Lung (tissue), 12 donors: ENCODE results near the gene GALNT16. TPM values are rescaled to one million over a fixed set of nuclear protein-coding genes. Genes with fewer than 3 reads are reported as not detected.

Experiments used
- ATAC-seq: fragments of 200-7000 bp; cut with Tn5 transposase; one replicate; pipeline ENCODE4 v1.9.1; 2020; ENCODE audit warnings: moderate number of reproducible peaks; ENCODE audit not compliant: insufficient read depth, low FRiP score
- DNase-seq, 3 donors: peaks; one replicate each; pipeline ENCODE4 v3.0.0-alpha.2; 2013 to 2017
- H3K27ac ChIP-seq, 2 donors: one replicate each; pipeline ENCODE4 v1.5.1; 2013; ENCODE audit warnings: mild to moderate bottlenecking in 2 of 2, moderate library complexity in 2 of 2, control low read depth in 1 of 2, inconsistent platforms in 1 of 2, low read depth in 1 of 2, low read length in 1 of 2
- H3K27me3 ChIP-seq, 3 donors: one replicate each; pipeline ENCODE4 v1.5.1; 2013; ENCODE audit warnings: low read length in 2 of 3; ENCODE audit not compliant: control insufficient read depth in 3 of 3, insufficient read depth in 3 of 3
- H3K36me3 ChIP-seq, 4 donors: one replicate each; pipeline ENCODE4 v1.5.1; 2013; ENCODE audit warnings: low read length in 4 of 4, mild to moderate bottlenecking in 1 of 4, moderate library complexity in 1 of 4; ENCODE audit not compliant: control insufficient read depth in 4 of 4, insufficient read depth in 4 of 4
- H3K4me1 ChIP-seq, 5 donors: one replicate each; pipeline ENCODE4 v1.5.1; 2013; ENCODE audit warnings: low read length in 5 of 5, mild to moderate bottlenecking in 2 of 5, moderate library complexity in 1 of 5; ENCODE audit not compliant: control insufficient read depth in 5 of 5, insufficient read depth in 5 of 5
- H3K4me3 ChIP-seq: one replicate; pipeline ENCODE4 v1.5.1; 2013; ENCODE audit warnings: mild to moderate bottlenecking, control low read depth, moderate library complexity
- H3K9ac ChIP-seq, 2 donors: one replicate each; pipeline ENCODE4 v1.5.1; 2013; ENCODE audit warnings: low read length in 2 of 2, control low read depth in 1 of 2; ENCODE audit not compliant: insufficient read depth in 1 of 2
- H3K9me3 ChIP-seq, 4 donors: one replicate each; pipeline ENCODE4 v1.5.1; 2013; ENCODE audit warnings: low read length in 3 of 4, mild to moderate bottlenecking in 1 of 4, moderate library complexity in 1 of 4; ENCODE audit not compliant: control insufficient read depth in 4 of 4, insufficient read depth in 3 of 4
- WGBS, 2 donors: extraction: QIAGEN DNeasy Blood & Tissue Kit; methylation state at CpG; one replicate each; pipeline ENCODE4 v1.1.7; 2013; 5-methylcytosine and 5-hydroxymethylcytosine counted together
- polyA plus RNA-seq, 2 donors: library from polyadenylated mRNA; stranded (reverse); fragments of 200-250 nt; gene quantifications; one replicate each; pipeline ENCODE4 v1.2.1, GENCODE V29; 2013
- total RNA-seq, 2 donors: library from RNA; depleted of rRNA in 1 of 2; stranded (reverse); fragments of >200 nt in 1 of 2; gene quantifications; one replicate each; pipeline ENCODE4 v1.2.1, GENCODE V29; 2014 to 2021
- TF ChIP-seq, protein P1 (sequence below): IDR thresholded peaks from 2 replicates; pipeline ENCODE4 v1.5.1; 2012; ENCODE audit warnings: mild to moderate bottlenecking; ENCODE audit errors: control extremely low read depth, extremely low read depth
- donor health status: control.
- donor health status: control.
- donor health status: Bipolar disorder and iron deficiency.
- donor health status: healthy.
- donor health status: DM: yes; HTN: yes; CAD: no.

Gene GALNT16
- total and polyA plus RNA-seq, 4 donors = 0.27 to 4.1 (median 1.4) TPM

GRCh38 chr14:69234106-69234505, 25.9 kb upstream of the GALNT16 start:
- Histone ChIP-seq H3K9me3 (no peaks in the 10 kb centered on the region), H3K9ac (no peak overlapping the region), H3K36me3 (peaks cover 14 to 40% (median 33%) of the 10 kb centered on the region in 4 donors), H3K27me3 (no peaks in the 10 kb centered on the region), H3K27ac (no peak overlapping the region), H3K4me1 (peaks cover 0 to 3% (median 0%) of the 10 kb centered on the region in 5 donors), H3K4me3 (no peak overlapping the region)
- TF ChIP-seq, protein P1, sequence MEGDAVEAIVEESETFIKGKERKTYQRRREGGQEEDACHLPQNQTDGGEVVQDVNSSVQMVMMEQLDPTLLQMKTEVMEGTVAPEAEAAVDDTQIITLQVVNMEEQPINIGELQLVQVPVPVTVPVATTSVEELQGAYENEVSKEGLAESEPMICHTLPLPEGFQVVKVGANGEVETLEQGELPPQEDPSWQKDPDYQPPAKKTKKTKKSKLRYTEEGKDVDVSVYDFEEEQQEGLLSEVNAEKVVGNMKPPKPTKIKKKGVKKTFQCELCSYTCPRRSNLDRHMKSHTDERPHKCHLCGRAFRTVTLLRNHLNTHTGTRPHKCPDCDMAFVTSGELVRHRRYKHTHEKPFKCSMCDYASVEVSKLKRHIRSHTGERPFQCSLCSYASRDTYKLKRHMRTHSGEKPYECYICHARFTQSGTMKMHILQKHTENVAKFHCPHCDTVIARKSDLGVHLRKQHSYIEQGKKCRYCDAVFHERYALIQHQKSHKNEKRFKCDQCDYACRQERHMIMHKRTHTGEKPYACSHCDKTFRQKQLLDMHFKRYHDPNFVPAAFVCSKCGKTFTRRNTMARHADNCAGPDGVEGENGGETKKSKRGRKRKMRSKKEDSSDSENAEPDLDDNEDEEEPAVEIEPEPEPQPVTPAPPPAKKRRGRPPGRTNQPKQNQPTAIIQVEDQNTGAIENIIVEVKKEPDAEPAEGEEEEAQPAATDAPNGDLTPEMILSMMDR = no peak
- ATAC-seq (no peak), DNase-seq (no peak)

DNA sequence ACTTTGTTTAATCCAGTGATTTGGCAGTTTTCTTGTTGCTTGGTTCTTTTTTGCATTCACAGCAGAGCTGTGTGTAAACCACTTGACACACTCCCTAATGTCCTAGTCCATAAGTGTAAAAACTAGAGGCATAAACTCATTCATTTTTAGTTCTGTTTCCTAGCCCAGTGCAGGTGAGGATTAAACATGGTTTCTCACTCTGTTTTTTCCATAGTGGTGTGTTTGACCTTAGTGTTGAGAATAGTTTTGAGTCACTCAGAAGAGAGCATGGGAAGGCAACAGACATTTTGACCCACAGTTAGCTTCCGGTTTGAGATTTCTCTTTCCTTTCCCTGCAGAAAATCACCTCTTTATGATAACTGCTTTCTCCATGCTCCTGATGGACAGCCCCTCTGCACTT, 24.2 kb upstream of the GALNT16 start:
- H3K4me3 ChIP-seq = no peak overlapping the region
- TF ChIP-seq, protein P1 = no peak
- H3K27ac ChIP-seq = no peak overlapping the region
- no peaks in the 10 kb centered on the region for H3K27me3 ChIP-seq
- peaks cover 15 to 39% (median 34%) of the 10 kb centered on the region in 4 donors for H3K36me3 ChIP-seq
- WGBS, 2 donors = 97 to 100% methylated on average over 1 of the region's 1 CpG
- ATAC-seq = no peak
- DNase-seq = no peak
- peaks cover 0 to 3% (median 0%) of the 10 kb centered on the region in 5 donors for H3K4me1 ChIP-seq
- H3K9me3 ChIP-seq = no peaks in the 10 kb centered on the region
- no peak overlapping the region for H3K9ac ChIP-seq

GRCh38 chr14:69237142-69237541, 22.8 kb upstream of the GALNT16 start:
- H3K4me1 ChIP-seq = no peaks in the 10 kb centered on the region
- no peak overlapping the region for H3K27ac ChIP-seq
- H3K9me3 ChIP-seq = no peaks in the 10 kb centered on the region
- H3K36me3 ChIP-seq = peaks cover 13 to 43% (median 36%) of the 10 kb centered on the region in 4 donors
- no peak overlapping the region for H3K9ac ChIP-seq
- no peaks in the 10 kb centered on the region for H3K27me3 ChIP-seq
- DNase-seq (no peak), ATAC-seq (no peak)
- 100% methylated on average over 1 of the region's 1 CpG for WGBS, 2 donors
- TF ChIP-seq, protein P1 = no peak
- no peak overlapping the region for H3K4me3 ChIP-seq

GRCh38 chr14:69237584-69237983, 22.4 kb upstream of the GALNT16 start:
- ATAC-seq (no peak), DNase-seq (no peak)
- no peak overlapping the region for H3K9ac ChIP-seq
- H3K27me3 ChIP-seq = no peaks in the 10 kb centered on the region
- no peak overlapping the region for H3K4me3 ChIP-seq
- WGBS, 2 donors = 92% methylated on average over 12 of the region's 12 CpGs
- TF ChIP-seq, protein P1 = no peak
- H3K9me3 ChIP-seq = no peaks in the 10 kb centered on the region
- H3K27ac ChIP-seq = no peak overlapping the region
- no peaks in the 10 kb centered on the region for H3K4me1 ChIP-seq
- H3K36me3 ChIP-seq = peaks cover 12 to 42% (median 34%) of the 10 kb centered on the region in 4 donors
